H1 (cell line): Measurements from ENCODE around the gene PRMT5. TPM values are rescaled to one million over a fixed set of nuclear protein-coding genes. Genes with fewer than 3 reads are reported as not detected.

Experiments
- CTCF ChIA-PET: fragments of 300-600 bp; sonication (Branson Sonifier 250); formaldehyde crosslinking; loops from one replicate; lab custom pipeline; 2021; ENCODE audit not compliant: partially characterized antibody; lab: Charles Lee
- POLR2A ChIA-PET: fragments of 300-600 bp; sonication (Branson Sonifier 250); formaldehyde crosslinking; loops from one replicate; lab custom pipeline; 2021; ENCODE audit warnings: inconsistent platforms; ENCODE audit not compliant: partially characterized antibody; lab: Charles Lee
- DNase-seq, 2 experiments: peaks; one replicate each; pipeline versions ENCODE4 v3.0.0 to v3.0.0-alpha.2; 2010 to 2022; ENCODE audit warnings: low spot score in 2 of 2, low read depth in 1 of 2, mixed read lengths in 1 of 2
- FAIRE-seq: peaks from 2 replicates; lab custom pipeline; 2011; peaks lifted over from hg19 to GRCh38; lab: Jason Lieb, UNC
- H2AFZ ChIP-seq: 2 replicates; pipeline ENCODE4 v1.8.1; 2012; ENCODE audit warnings: low read length, inconsistent platforms
- H2AK5ac ChIP-seq: 2 replicates; pipeline ENCODE4 v1.6.1; 2013; ENCODE audit warnings: low read depth, low read length
- H2BK120ac ChIP-seq: replicated peaks from 2 replicates; pipeline ENCODE3; 2013; ENCODE audit warnings: low read depth, low read length, inconsistent platforms
- H2BK12ac ChIP-seq: 2 replicates; pipeline ENCODE4 v1.6.1; 2013; ENCODE audit warnings: low read depth, low read length
- H2BK15ac ChIP-seq: 2 replicates; pipeline ENCODE4 v1.6.1; 2013; ENCODE audit warnings: low read length
- H2BK20ac ChIP-seq: 2 replicates; pipeline ENCODE4 v1.6.1; 2013; ENCODE audit warnings: low read length
- H2BK5ac ChIP-seq: 2 replicates; pipeline ENCODE4 v1.6.1; 2013; ENCODE audit warnings: low read depth, low read length
- H3K14ac ChIP-seq: 2 replicates; pipeline ENCODE4 v1.6.1; 2013; ENCODE audit warnings: inconsistent platforms; ENCODE audit not compliant: insufficient read length
- H3K18ac ChIP-seq: 2 replicates; pipeline ENCODE4 v1.6.1; 2013; ENCODE audit warnings: low read length; ENCODE audit errors: extremely low read depth
- H3K23ac ChIP-seq: 2 replicates; pipeline ENCODE4 v1.6.1; 2013; ENCODE audit warnings: inconsistent platforms; ENCODE audit not compliant: insufficient read length
- H3K23me2 ChIP-seq: 2 replicates; pipeline ENCODE4 v1.6.1; 2013; ENCODE audit warnings: low read depth, low read length
- H3K27ac ChIP-seq: 2 replicates; pipeline ENCODE4 v1.6.1; 2011; ENCODE audit warnings: low read depth, low read length, inconsistent platforms
- H3K27me3 ChIP-seq, 4 experiments: replicated peaks in 1 of 4; 1 replicate in 1 of 4; 2 replicates in 3 of 4; pipeline versions ENCODE4 v1.6.1 to v1.8.1; 2011 to 2013; ENCODE audit warnings: low read length in 3 of 4, mild to moderate bottlenecking in 3 of 4, inconsistent platforms in 2 of 4, mixed read lengths in 2 of 4, moderate library complexity in 1 of 4; ENCODE audit not compliant: control insufficient read depth in 3 of 4, insufficient read depth in 3 of 4; ENCODE audit errors: extremely low read depth in 1 of 4
- H3K36me3 ChIP-seq, 4 experiments: 2 replicates each; pipeline versions ENCODE4 v1.6.1 to v1.8.1; 2011 to 2013; ENCODE audit warnings: mild to moderate bottlenecking in 4 of 4, low read length in 3 of 4, moderate library complexity in 2 of 4, control low read depth in 1 of 4, inconsistent platforms in 1 of 4; ENCODE audit not compliant: insufficient read depth in 4 of 4, control insufficient read depth in 2 of 4
- H3K4ac ChIP-seq: replicated peaks from 2 replicates; pipeline ENCODE3; 2013; ENCODE audit warnings: low read length, low read depth, mixed read lengths, inconsistent platforms; ENCODE audit not compliant: insufficient read length
- H3K4me1 ChIP-seq, 4 experiments: replicated peaks in 1 of 4; 1 replicate in 1 of 4; 2 replicates in 3 of 4; pipeline versions ENCODE4 v1.6.1 to v1.8.1; 2011 to 2013; ENCODE audit warnings: low read length in 3 of 4, inconsistent platforms in 2 of 4, mixed read lengths in 1 of 4; ENCODE audit not compliant: insufficient read depth in 4 of 4, control insufficient read depth in 3 of 4
- H3K4me2 ChIP-seq, 2 experiments: 2 replicates each; pipeline versions ENCODE4 v1.6.1 to v1.8.1; 2011 to 2013; ENCODE audit warnings: low read depth in 2 of 2, low read length in 2 of 2, control low read depth in 1 of 2, inconsistent platforms in 1 of 2, mild to moderate bottlenecking in 1 of 2; ENCODE audit not compliant: insufficient read depth in 1 of 2
- H3K4me3 ChIP-seq, 4 experiments: fragments of 200-600, 300-600 bp in 1 of 4; sonication (generic), shearing (Covaris generic), sonication (Bioruptor Twin) in 1 of 4; 2 replicates each; pipeline versions ENCODE4 v1.5.1 to v1.8.1; 2011 to 2016; ENCODE audit warnings: low read length in 4 of 4, low read depth in 3 of 4, control low read depth in 2 of 4, inconsistent platforms in 2 of 4, mild to moderate bottlenecking in 2 of 4, mixed read lengths in 1 of 4, moderate library complexity in 1 of 4; ENCODE audit not compliant: insufficient read depth in 2 of 4; ENCODE audit errors: extremely low read depth in 1 of 4
- H3K56ac ChIP-seq: replicated peaks from 2 replicates; pipeline ENCODE3; 2013; ENCODE audit warnings: low read depth, mild to moderate bottlenecking, mixed read lengths, low read length, inconsistent platforms; ENCODE audit not compliant: insufficient read length
- H3K79me1 ChIP-seq: 2 replicates; pipeline ENCODE4 v1.6.1; 2013; ENCODE audit warnings: low read depth, low read length, control low read depth
- H3K79me2 ChIP-seq, 2 experiments: 2 replicates each; pipeline versions ENCODE4 v1.6.1 to v1.8.1; 2012 to 2013; ENCODE audit warnings: low read length in 2 of 2, mild to moderate bottlenecking in 2 of 2, inconsistent platforms in 1 of 2; ENCODE audit not compliant: insufficient read depth in 2 of 2, control insufficient read depth in 1 of 2
- H3K9ac ChIP-seq, 4 experiments: replicated peaks in 1 of 4; 1 replicate in 1 of 4; 2 replicates in 3 of 4; pipeline versions ENCODE4 v1.6.1 to v1.8.1; 2011 to 2013; ENCODE audit warnings: low read depth in 3 of 4, low read length in 3 of 4, control low read depth in 2 of 4, mild to moderate bottlenecking in 2 of 4, moderate library complexity in 2 of 4, inconsistent platforms in 1 of 4; ENCODE audit errors: extremely low read depth in 1 of 4
- H3K9me3 ChIP-seq, 2 experiments: 2 replicates each; pipeline versions ENCODE4 v1.6.1 to v1.8.1; 2012 to 2013; ENCODE audit warnings: mild to moderate bottlenecking in 2 of 2, moderate library complexity in 2 of 2, control low read depth in 1 of 2, inconsistent platforms in 1 of 2, low read depth in 1 of 2, low read length in 1 of 2, mixed read lengths in 1 of 2; ENCODE audit not compliant: insufficient read depth in 2 of 2
- H4K20me1 ChIP-seq, 2 experiments: replicated peaks in 1 of 2; 2 replicates each; pipeline versions ENCODE3 to v1.8.1; 2011 to 2013; ENCODE audit warnings: inconsistent platforms in 2 of 2, low read length in 2 of 2, mild to moderate bottlenecking in 1 of 2; ENCODE audit not compliant: insufficient read depth in 2 of 2, control insufficient read depth in 1 of 2
- H4K5ac ChIP-seq: 2 replicates; pipeline ENCODE4 v1.6.1; 2013; ENCODE audit warnings: low read length, low read depth, mixed read lengths, inconsistent platforms; ENCODE audit not compliant: insufficient read length
- H4K8ac ChIP-seq: 2 replicates; pipeline ENCODE4 v1.8.0; 2013; ENCODE audit warnings: mild to moderate bottlenecking, moderate library complexity, low read length, inconsistent platforms; ENCODE audit not compliant: insufficient read depth; ENCODE audit errors: extremely low read depth
- H4K91ac ChIP-seq: replicated peaks from 2 replicates; pipeline ENCODE3; 2013; ENCODE audit warnings: low read length, mixed read lengths, inconsistent platforms; ENCODE audit not compliant: insufficient read length
- ATF3 ChIP-seq: IDR thresholded peaks from 2 replicates; pipeline ENCODE4 v1.6.1; 2011; ENCODE audit warnings: low read depth, mild to moderate bottlenecking, low read length; ENCODE audit not compliant: insufficient read depth
- CHD2 ChIP-seq: IDR thresholded peaks from 2 replicates; pipeline ENCODE4 v1.6.1; 2012; ENCODE audit warnings: low read length, improper control_type of control experiment
- EZH2 ChIP-seq: fragments of 200-600 bp; sonication (generic); IDR thresholded peaks from 2 replicates; pipeline ENCODE4 v1.7.1; 2012; ENCODE audit warnings: low read depth, mild to moderate bottlenecking, moderate library complexity, low read length, inconsistent platforms; ENCODE audit not compliant: severe bottlenecking
- GTF2F1 ChIP-seq: IDR thresholded peaks from 2 replicates; pipeline ENCODE4 v1.6.1; 2012; ENCODE audit warnings: low read depth, low read length, improper control_type of control experiment, borderline replicate concordance
- KDM4A ChIP-seq: IDR thresholded peaks from one replicate; pipeline ENCODE4 v1.7.1; 2012; ENCODE audit warnings: low read depth, mild to moderate bottlenecking, moderate library complexity, low read length, inconsistent platforms; ENCODE audit not compliant: severe bottlenecking
- MAFK ChIP-seq: IDR thresholded peaks from 2 replicates; pipeline ENCODE4 v1.6.1; 2012; ENCODE audit warnings: low read depth, mild to moderate bottlenecking, improper control_type of control experiment, low read length
- NRF1 ChIP-seq: IDR thresholded peaks from 2 replicates; pipeline ENCODE4 v1.6.1; 2011; ENCODE audit warnings: mild to moderate bottlenecking, low read depth, low read length, improper control_type of control experiment
- SIX5 ChIP-seq: IDR thresholded peaks from 2 replicates; pipeline ENCODE4 v1.6.1; 2011; ENCODE audit warnings: mild to moderate bottlenecking, low read depth, low read length
- SP4 ChIP-seq: IDR thresholded peaks from 2 replicates; pipeline ENCODE4 v1.6.1; 2012; ENCODE audit warnings: low read length, inconsistent platforms
- SUZ12 ChIP-seq: fragments of 200-600 bp; sonication (generic); IDR thresholded peaks from 2 replicates; pipeline ENCODE4 v1.6.1; 2012; ENCODE audit warnings: mild to moderate bottlenecking, inconsistent platforms, low read length, moderate library complexity, mixed read lengths
- WGBS, 2 experiments: shearing (Covaris generic) in 1 of 2; methylation state at CpG; one replicate each; pipeline versions ENCODE4 v1.1.6 to v1.1.7; 2013 to 2015; ENCODE audit warnings: low lambda C conversion rate in 2 of 2, mixed read lengths in 2 of 2, inconsistent platforms in 1 of 2, low coverage in 1 of 2, missing lambda C conversion rate in 1 of 2; ENCODE audit not compliant: insufficient replicate concordance in 2 of 2, insufficient coverage in 1 of 2, insufficient read length in 1 of 2; ENCODE audit errors: extremely low coverage in 1 of 2, missing lambda C conversion rate in 1 of 2; 5-methylcytosine and 5-hydroxymethylcytosine counted together
- polyA plus RNA-seq, 7 experiments: library from polyadenylated mRNA; depleted of rRNA in 3 of 7; stranded (reverse) in 5 of 7; unstranded in 2 of 7; fragments of >200 nt in 5 of 7; fragments of 200-250 nt in 2 of 7; gene quantifications; 1 replicate in 5 of 7; 2 replicates in 1 of 7; 4 replicates in 1 of 7; pipeline versions ENCODE4 v1.2.1 to v1.2.3, GENCODE V29; 2011 to 2013; ENCODE audit warnings: missing spikeins in 2 of 7, mixed read lengths in 2 of 7
- total RNA-seq: library from RNA; stranded (reverse); fragmentation: NEBNext Ultra II Directional; extraction: Animal tissue kit (Norgen Biotek cat#: 25700); gene quantifications from 2 replicates; pipeline ENCODE4 v1.2.1, GENCODE V29; 2021
- TF ChIP-seq, protein P1 (sequence below): IDR thresholded peaks from 2 replicates; pipeline ENCODE4 v1.6.1; 2012; ENCODE audit warnings: inconsistent platforms
- TF ChIP-seq, protein P2 (sequence below): IDR thresholded peaks from 2 replicates; pipeline ENCODE4 v1.6.1; 2011; ENCODE audit warnings: low read length, improper control_type of control experiment

The PRMT5 gene
- total and polyA plus RNA-seq, 2 of the 8 experiments (the other 6 are each of a cell fraction or from before 2014, with no cell fraction given): 171 to 402 TPM

GRCh38 chr14:22908601-22909000 lies 20.6 kb downstream of the PRMT5 start:
- Histone ChIP-seq H2BK15ac (no peak overlapping the region), H2BK120ac (no peak overlapping the region), H4K8ac (no peak overlapping the region), H3K79me2 (peaks cover 2 to 12% of the 10 kb centered on the region in 2 experiments; a peak in 2 of 4 replicates), H3K4me1 (no peaks in the 10 kb centered on the region), H3K36me3 (peaks cover 18 to 52% (median 33%) of the 10 kb centered on the region in 4 experiments), H3K9me3 (no peaks in the 10 kb centered on the region), H4K20me1 (peaks cover 0 to 5% of the 10 kb centered on the region in 2 experiments), H3K4me2 (no peak overlapping the region), H3K14ac (no peak overlapping the region), H2BK5ac (no peak overlapping the region), H3K27ac (no peak overlapping the region), H4K91ac (no peak overlapping the region), H4K5ac (no peak overlapping the region), H2BK12ac (no peak overlapping the region), H3K4me3 (no peak overlapping the region), H3K23ac (no peak overlapping the region), H2BK20ac (no peak overlapping the region), H3K23me2 (no peaks in the 10 kb centered on the region), H3K9ac (no peak overlapping the region), H2AK5ac (no peak overlapping the region), H3K79me1 (no peaks in the 10 kb centered on the region; the same call in 1 of the 2 replicates), H3K4ac (no peak overlapping the region), H2AFZ (no peak overlapping the region), H3K56ac (no peak overlapping the region), H3K18ac (no peak overlapping the region), H3K27me3 (no peaks in the 10 kb centered on the region)
- CTCF ChIA-PET: interaction anchor here (0.9 kb wide), 1 partner anchor 64 kb away, joined by 4 read pairs; no protein-coding TSS in a partner anchor
- WGBS, 2 experiments: 93% methylated on average over 8 of the region's 8 CpGs; no CpG with 5 or more reads in 1 of the 2 experiments
- POLR2A ChIA-PET: interaction anchor here (1.3 kb wide), 1 partner anchor 10 kb away, joined by 8 read pairs; the partner anchor contains the start of gene RBM23
- DNase-seq: no peak
- no peak for FAIRE-seq
- TF ChIP-seq SUZ12: no peak
- TF ChIP-seq GTF2F1: no peak
- TF ChIP-seq, protein P1, sequence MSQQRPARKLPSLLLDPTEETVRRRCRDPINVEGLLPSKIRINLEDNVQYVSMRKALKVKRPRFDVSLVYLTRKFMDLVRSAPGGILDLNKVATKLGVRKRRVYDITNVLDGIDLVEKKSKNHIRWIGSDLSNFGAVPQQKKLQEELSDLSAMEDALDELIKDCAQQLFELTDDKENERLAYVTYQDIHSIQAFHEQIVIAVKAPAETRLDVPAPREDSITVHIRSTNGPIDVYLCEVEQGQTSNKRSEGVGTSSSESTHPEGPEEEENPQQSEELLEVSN: no peak
- TF ChIP-seq SIX5: no peak
- TF ChIP-seq NRF1: no peak
- TF ChIP-seq ATF3: no peak
- no peak for TF ChIP-seq CHD2
- TF ChIP-seq KDM4A: no peak
- TF ChIP-seq EZH2: no peak
- no peak for TF ChIP-seq SP4
- no peak for TF ChIP-seq MAFK
- TF ChIP-seq, protein P2, sequence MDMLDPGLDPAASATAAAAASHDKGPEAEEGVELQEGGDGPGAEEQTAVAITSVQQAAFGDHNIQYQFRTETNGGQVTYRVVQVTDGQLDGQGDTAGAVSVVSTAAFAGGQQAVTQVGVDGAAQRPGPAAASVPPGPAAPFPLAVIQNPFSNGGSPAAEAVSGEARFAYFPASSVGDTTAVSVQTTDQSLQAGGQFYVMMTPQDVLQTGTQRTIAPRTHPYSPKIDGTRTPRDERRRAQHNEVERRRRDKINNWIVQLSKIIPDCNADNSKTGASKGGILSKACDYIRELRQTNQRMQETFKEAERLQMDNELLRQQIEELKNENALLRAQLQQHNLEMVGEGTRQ: no peak
